NB4 (cell line): ENCODE data around the gene DNAH17.

Experiments used
- DNase-seq: peaks from one replicate; pipeline ENCODE4 v3.0.0; 2010; ENCODE audit warnings: low read depth
- H3K4me3 ChIP-seq: one replicate; pipeline ENCODE4 v1.5.1; 2011; ENCODE audit warnings: mild to moderate bottlenecking, low read depth, low read length, moderate library complexity
- CTCF ChIP-seq: IDR thresholded peaks from one replicate; pipeline ENCODE4 v1.5.1; 2012; ENCODE audit warnings: low read depth, low read length
- MAX ChIP-seq: IDR thresholded peaks from 2 replicates; pipeline ENCODE4 v1.6.1; 2011; ENCODE audit warnings: low read depth, low read length
- MYC ChIP-seq: IDR thresholded peaks from 2 replicates; pipeline ENCODE4 v1.6.1; 2011; ENCODE audit warnings: low read depth, low read length
- POLR2A ChIP-seq: IDR thresholded peaks from 2 replicates; pipeline ENCODE4 v1.6.1; 2011; ENCODE audit warnings: mild to moderate bottlenecking; ENCODE audit not compliant: insufficient read length; ENCODE audit errors: extremely low read depth

Gene DNAH17

GRCh38 chr17:78490673-78491072 lies 86.5 kb downstream of the DNAH17 start:
- no peak for TF ChIP-seq MAX
- TF ChIP-seq POLR2A, result no peak
- TF ChIP-seq MYC, result no peak
- TF ChIP-seq CTCF, result no peak
- no peak overlapping the region for H3K4me3 ChIP-seq
- no peak for DNase-seq

GRCh38 chr17:78490156-78490555 lies 87.0 kb downstream of the DNAH17 start:
- TF ChIP-seq CTCF (no peak), POLR2A (no peak), MAX (no peak)
- no peak overlapping the region for H3K4me3 ChIP-seq
- no peak for DNase-seq

- no peak for TF ChIP-seq MYC
- no peak for TF ChIP-seq POLR2A
- TF ChIP-seq MAX, result no peak
- TF ChIP-seq CTCF, result no peak
- DNase-seq, result no peak
- no peak overlapping the region for H3K4me3 ChIP-seq
These were observed 88.1 kb downstream of the DNAH17 start for GRCh38 chr17:78488867-78489634.

- TF ChIP-seq MYC (no peak), CTCF (no peak), POLR2A (no peak), MAX (no peak)
- no peak for DNase-seq
- no peak overlapping the region for H3K4me3 ChIP-seq
These were observed 89.0 kb downstream of the DNAH17 start for GRCh38 chr17:78488156-78488555.

GRCh38 chr17:78486946-78487680 lies 90.1 kb downstream of the DNAH17 start:
- DNase-seq, result no peak
- no peak for TF ChIP-seq POLR2A
- no peak for TF ChIP-seq MAX
- no peak for TF ChIP-seq MYC
- TF ChIP-seq CTCF, result no peak
- no peak overlapping the region for H3K4me3 ChIP-seq
